Measurements from ENCODE around the gene LRCH1. TPM values are rescaled to one million over a fixed set of nuclear protein-coding genes. Genes with fewer than 3 reads are reported as not detected.

The LRCH1 gene
- total and polyA plus RNA-seq, 3 donors from 2014 or later: 8.9 to 17.7 (median 16.8) TPM

DNA sequence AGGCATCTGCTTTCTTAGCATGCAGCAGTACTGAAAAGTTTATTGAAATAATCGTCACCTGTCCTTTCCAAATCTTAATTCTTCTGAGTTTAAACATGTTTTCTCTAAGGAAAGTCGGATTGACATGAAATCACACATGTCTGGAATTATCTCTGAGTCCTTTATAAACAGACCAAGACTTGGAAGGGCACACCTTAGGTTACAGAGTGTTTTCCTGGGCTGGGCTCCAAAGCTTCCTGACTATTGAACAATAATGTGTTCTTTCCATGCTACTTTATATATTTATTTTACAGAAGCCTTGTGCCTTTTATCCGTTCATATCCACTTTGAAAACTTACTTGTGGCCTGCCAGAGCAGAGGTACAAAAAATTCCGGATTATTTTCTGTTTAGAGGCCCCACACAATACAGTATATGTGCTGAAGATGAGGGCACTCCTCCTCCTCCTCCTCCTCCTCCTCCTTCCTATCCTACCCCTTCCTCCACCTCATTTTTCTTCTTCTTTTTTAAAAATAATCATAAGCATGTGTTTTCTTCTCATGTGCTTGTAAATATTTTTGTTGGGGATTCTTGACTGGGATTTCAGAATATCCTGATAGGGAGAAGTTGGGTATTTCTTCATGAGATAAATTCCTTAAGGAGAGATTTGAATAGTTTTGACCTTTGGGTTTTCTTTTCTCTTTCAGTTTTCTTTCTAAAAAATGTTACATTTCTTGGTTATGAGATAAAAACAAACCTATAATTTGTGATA, 52.3 kb downstream of the LRCH1 start:
- no peak for TF ChIP-seq CTCF (IDR thresholded peaks at IDR 0.05)
- TF ChIP-seq POLR2A (IDR thresholded peaks at IDR 0.05): no peak
- 47 to 50% methylated on average over 4 of the region's 4 CpGs for WGBS, 2 donors
- intact Hi-C loops (cut with DNase I; ENCODE audit: low total_unique reads): no loop called here
- Histone ChIP-seq H3K27ac (peak overlapping the region; percentile 43 to 54), H3K27me3 (no peaks in the 10 kb centered on the region), H3K36me3 (ENCODE audit: low read depth, missing control alignments) (no peaks in the 10 kb centered on the region), H3K9me3 (no peaks in the 10 kb centered on the region), H3K4me1 (peaks cover 17% of the 10 kb centered on the region), H3K4me3 (no peak overlapping the region)
- no peak for DNase-seq

- H3K4me1 ChIP-seq: peaks cover 17% of the 10 kb centered on the region
- intact Hi-C loops (cut with DNase I; ENCODE audit: low total_unique reads): no loop called here
- 51 to 56% methylated on average over 3 of the region's 3 CpGs for WGBS, 2 donors
- no peaks in the 10 kb centered on the region for H3K27me3 ChIP-seq
- no peaks in the 10 kb centered on the region for H3K36me3 ChIP-seq (ENCODE audit: low read depth, missing control alignments)
- no peak overlapping the region for H3K4me3 ChIP-seq
- no peaks in the 10 kb centered on the region for H3K9me3 ChIP-seq
- peak overlapping the region; percentile 43 to 54 for H3K27ac ChIP-seq
- DNase-seq: no peak
- TF ChIP-seq POLR2A (IDR thresholded peaks at IDR 0.05) (no peak), CTCF (IDR thresholded peaks at IDR 0.05) (no peak)
These were observed 53.0 kb downstream of the LRCH1 start for GRCh38 chr13:46605825-46606554.

DNA sequence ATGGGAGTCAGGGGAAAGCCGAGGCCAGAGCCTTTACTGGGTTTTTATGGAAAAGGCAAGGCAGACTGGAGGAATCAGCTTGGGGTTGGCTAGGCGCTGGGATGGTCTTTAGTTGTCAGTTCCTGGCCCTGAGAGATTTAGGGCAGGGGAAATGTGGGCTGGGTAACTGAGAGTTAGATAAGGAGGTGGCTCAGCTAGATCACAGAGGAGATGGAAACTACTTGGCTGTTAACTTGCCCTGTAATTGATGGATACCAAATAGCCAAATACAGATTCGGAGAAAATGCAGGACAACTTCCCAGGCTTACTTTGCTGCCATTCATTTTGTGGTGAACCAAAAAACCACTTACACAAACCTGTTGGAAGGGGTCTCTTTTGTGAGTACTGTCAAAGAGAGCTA, 54.0 kb downstream of the LRCH1 start:
- 79 to 89% methylated on average over 3 of the region's 3 CpGs for WGBS, 2 donors
- TF ChIP-seq POLR2A (IDR thresholded peaks at IDR 0.05) (no peak), CTCF (IDR thresholded peaks at IDR 0.05) (no peak)
- H3K4me1 ChIP-seq: peaks cover 17% of the 10 kb centered on the region
- no peak for DNase-seq
- intact Hi-C loops (cut with DNase I; ENCODE audit: low total_unique reads): no loop called here
- H3K36me3 ChIP-seq (ENCODE audit: low read depth, missing control alignments): no peaks in the 10 kb centered on the region
- no peaks in the 10 kb centered on the region for H3K27me3 ChIP-seq
- H3K4me3 ChIP-seq: no peak overlapping the region
- no peaks in the 10 kb centered on the region for H3K9me3 ChIP-seq
- no peak overlapping the region for H3K27ac ChIP-seq

- WGBS, 2 donors: 76 to 83% methylated on average over 9 of the region's 9 CpGs
- Histone ChIP-seq H3K4me1 (peaks cover 17% of the 10 kb centered on the region), H3K4me3 (no peak overlapping the region), H3K36me3 (ENCODE audit: low read depth, missing control alignments) (no peaks in the 10 kb centered on the region), H3K27me3 (no peaks in the 10 kb centered on the region), H3K9me3 (no peaks in the 10 kb centered on the region), H3K27ac (no peak overlapping the region)
- DNase-seq: no peak
- TF ChIP-seq CTCF (IDR thresholded peaks at IDR 0.05): no peak
- no peak for TF ChIP-seq POLR2A (IDR thresholded peaks at IDR 0.05)
- intact Hi-C loops (cut with DNase I; ENCODE audit: low total_unique reads): no loop called here
These were observed 55.0 kb downstream of the LRCH1 start for GRCh38 chr13:46607768-46608564.
